Left ventricle myocardium superior (tissue), 1 donor: ENCODE data around the gene RPRD2. TPM values are rescaled to one million over a fixed set of nuclear protein-coding genes. Genes with fewer than 3 reads are reported as not detected.
"Not testable (repeated sequence)": the region's sequence is repeated elsewhere in the genome, so short reads cannot be mapped to it uniquely, and the experiment has no call there.

Experiments
- ATAC-seq: fragments of 200-7000 bp; cut with Tn5 transposase; one replicate; pipeline ENCODE4 v1.9.1; 2020; ENCODE audit warnings: mild to moderate bottlenecking, moderate library complexity
- DNase-seq: peaks from one replicate; pipeline ENCODE4 v3.0.0-alpha.2; 2020
- intact Hi-C: fragments of 100-400 bp; cut with micrococcal nuclease; formaldehyde crosslinking; loops from one replicate; pipeline ENCODE4 v1.11.0; 2022
- total RNA-seq: library from RNA; stranded (reverse); fragmentation: NEBNext Ultra II Directional; extraction: Animal tissue kit (Norgen Biotek cat#: 25700); gene quantifications from one replicate; pipeline ENCODE4 v1.2.1, GENCODE V29; 2021
- donor health status: DM: no; HTN: yes; CAD: no; lungs with severe emphysema.

The RPRD2 gene
- total RNA-seq, 1 donor from 2014 or later = 24.4 TPM

GRCh38 chr1:150385537-150386445 is 21.8 kb downstream of the RPRD2 start:
- DNase-seq = no peak
- no peak for ATAC-seq
- intact Hi-C loops = no loop called here

DNA sequence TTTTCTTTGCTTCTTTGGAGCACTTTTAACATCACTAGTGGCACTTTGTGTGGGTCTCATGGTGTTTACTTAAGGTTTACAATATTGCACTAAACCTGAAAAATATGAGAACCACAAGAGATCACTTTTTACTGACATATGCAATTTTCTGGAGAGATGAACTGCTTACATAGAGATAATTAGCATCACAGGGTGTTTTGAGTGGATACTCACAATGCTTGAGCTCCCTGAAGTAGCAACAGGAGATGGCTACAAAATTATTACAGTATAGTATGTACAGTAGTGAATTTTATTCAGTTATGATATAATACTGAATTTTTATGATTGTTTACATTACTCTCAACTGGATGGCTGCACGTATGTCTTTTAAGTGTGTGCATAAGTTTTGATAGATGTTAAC is 22.6 kb downstream of the RPRD2 start:
- intact Hi-C loops = no loop called here

DNA sequence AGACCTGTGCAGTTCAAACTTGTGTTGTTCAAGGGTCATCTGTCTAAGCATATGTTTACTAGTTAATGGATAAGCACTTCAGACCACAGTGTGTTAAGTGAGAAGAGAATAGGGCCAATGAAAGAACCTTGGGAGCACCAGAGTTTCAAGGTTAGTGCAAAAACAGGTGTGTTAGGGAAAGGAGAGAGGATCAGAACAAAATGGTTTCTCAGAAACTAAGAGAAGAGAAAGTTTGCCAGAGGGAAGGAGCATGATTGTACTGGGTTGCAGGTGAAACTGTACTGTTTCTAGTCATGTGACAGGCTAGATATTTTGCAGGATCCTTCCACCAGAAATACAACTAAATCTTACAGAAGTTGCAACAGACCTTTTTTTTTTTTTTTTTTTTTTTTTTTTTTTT is 23.3 kb downstream of the RPRD2 start:
- intact Hi-C loops = no loop called here
- DNase-seq = no peak
- ATAC-seq = no peak

More for the DNA sequence above, 22.6 kb downstream of the RPRD2 start:
- DNase-seq = no peak
- no peak for ATAC-seq

GRCh38 chr1:150388241-150388640 is 24.3 kb downstream of the RPRD2 start:
- DNase-seq (no peak), ATAC-seq (no peak)
- intact Hi-C loops = no loop called here

GRCh38 chr1:150389650-150390049 is 25.7 kb downstream of the RPRD2 start:
- intact Hi-C loops = no loop called here

DNA sequence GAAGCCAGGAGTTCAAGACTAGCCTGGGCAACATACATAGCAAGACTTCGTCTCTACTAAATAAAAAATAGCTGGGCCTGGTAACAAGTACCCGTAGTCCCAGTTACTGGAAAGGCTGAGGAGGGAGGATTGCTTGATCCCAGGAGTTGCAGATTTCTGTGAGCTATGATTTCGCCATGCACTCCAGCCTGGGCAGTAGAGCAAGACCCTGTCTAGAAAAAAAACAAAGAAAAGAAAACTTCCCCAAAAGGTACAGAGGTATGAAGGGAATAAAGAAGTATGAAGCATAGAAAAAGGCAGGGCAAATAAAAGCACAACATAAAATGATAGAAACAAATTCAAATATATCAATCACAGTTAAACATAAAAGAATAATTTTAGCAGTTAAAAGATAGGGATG is 28.7 kb downstream of the RPRD2 start:
- ATAC-seq = no peak
- no peak for DNase-seq
- intact Hi-C loops = no loop called here

More at GRCh38 chr1:150389650-150390049, 25.7 kb downstream of the RPRD2 start:
- no peak for ATAC-seq
- no peak for DNase-seq

GRCh38 chr1:150395115-150395514 is 31.2 kb downstream of the RPRD2 start:
- DNase-seq, intact Hi-C loops, ATAC-seq: not testable (repeated sequence)

DNA sequence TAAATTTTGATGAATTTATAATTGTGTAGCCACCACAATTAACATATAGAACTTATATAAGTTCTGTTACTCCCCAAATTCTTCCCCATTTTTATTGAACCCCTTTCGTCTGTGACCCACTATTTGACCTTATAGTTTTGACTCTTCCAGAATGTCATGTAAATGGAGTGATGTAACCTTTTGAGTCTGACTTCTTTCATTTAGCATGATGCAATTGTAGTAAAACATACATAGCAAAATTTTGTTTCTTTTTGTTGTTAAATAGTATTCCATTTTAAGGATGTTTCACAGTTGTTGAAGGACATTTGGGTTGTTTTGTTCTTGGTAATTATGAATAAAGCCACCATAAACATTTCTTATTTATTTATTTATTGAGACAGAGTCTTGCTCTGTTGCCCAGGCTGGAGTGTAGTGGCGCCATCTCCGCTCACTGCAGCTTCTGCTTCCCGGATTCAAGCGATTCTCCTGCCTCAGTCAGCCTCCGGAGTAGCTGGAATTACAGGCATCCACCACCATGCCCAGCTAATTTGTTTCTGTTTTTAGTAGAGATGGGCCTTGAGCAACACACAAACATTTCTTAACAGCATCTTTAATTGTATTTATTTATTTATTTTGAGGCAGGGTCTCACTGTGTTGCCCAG is 33.6 kb downstream of the RPRD2 start:
- DNase-seq (no peak), ATAC-seq (no peak)
- intact Hi-C loops = no loop called here

GRCh38 chr1:150404465-150404864 is 40.5 kb downstream of the RPRD2 start:
- ATAC-seq = no peak
- intact Hi-C loops = no loop called here
- no peak for DNase-seq

- ATAC-seq (no peak), DNase-seq (no peak)
- intact Hi-C loops = no loop called here
Measured at GRCh38 chr1:150405660-150406059, 41.7 kb downstream of the RPRD2 start.

DNA sequence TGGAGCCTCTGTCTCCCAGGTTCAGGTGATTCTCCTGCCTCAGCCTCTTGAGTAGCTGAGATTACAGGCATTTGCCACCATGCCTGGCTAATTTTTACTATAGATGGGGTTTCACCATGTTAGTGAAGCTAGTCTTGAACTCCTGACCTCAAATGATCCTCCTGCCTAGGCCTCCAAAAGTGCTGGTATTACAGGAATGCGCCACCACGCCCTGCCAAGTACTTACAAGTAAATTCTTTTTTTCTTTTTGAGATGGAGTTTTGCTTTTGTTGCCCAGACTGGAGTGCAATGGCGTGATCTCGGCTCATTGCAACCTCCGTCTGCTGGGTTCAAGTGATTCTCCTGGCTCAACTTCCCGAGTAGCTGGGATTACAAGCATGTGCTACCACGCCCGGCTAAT is 42.5 kb downstream of the RPRD2 start:
- no peak for DNase-seq
- intact Hi-C loops = no loop called here
- no peak for ATAC-seq

GRCh38 chr1:150407330-150407729 is 43.4 kb downstream of the RPRD2 start:
- intact Hi-C loops = no loop called here
- DNase-seq (no peak), ATAC-seq (no peak)

DNA sequence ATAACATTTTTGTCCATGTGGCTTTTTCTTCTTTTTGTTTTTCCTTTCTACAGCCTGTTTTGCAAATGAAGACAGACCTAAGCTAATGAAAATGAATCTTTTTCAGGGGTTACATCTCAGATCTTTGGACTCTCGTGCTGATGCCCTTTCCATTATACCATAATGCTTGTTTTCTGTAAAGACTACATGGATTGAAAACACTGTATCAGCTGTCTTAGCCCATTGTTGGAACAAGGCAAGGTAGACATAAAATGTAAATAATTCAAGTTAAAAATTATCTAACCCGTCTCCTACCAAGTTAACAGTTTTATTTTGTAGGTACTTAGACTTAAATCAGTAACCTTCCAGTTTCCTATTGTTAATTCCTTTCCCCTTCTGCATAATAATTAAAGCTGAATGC is 44.9 kb downstream of the RPRD2 start:
- intact Hi-C loops = no loop called here
- ATAC-seq = no peak
- no peak for DNase-seq

DNA sequence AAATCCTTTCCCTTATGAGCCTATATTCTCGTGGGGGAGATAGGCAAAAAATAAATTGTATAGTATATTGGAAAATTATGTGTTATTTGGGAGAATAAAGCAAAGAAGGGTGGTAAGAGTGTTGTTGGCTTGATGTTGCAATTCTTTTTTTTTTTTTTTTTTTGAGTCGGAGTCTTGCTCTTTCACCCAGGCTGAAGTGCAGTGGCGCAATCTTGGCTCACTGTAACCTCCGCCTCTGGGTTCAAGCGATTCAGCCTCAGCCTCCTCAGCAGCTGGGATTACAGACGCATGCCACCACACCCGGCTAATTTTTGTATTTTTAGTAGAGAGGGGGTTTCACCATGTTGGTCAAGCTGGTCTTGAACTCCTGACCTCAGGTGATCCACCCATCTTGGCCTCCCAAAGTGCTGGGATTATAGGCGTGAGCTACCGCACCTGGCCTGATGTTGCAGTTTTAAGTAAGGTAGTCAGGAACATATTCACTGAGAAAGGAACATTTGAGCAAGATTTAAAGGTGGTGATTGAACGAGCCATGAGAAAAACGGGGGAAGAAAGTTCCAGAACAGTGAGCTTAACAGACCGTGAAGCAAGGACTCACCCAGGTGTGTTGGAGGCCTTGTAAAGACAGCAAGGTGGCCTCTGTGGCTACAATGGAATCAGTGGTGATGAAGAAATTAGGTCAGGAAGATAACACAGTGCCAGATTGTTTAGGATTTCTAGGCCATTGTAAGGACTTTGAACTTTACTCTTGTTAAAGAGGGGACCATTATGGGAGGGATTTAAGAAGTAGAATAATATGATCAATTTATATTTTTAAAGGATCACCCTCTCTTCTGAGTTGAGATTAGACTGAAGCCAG is 45.8 kb downstream of the RPRD2 start:
- intact Hi-C loops = no loop called here
- no peak for ATAC-seq
- no peak for DNase-seq

DNA sequence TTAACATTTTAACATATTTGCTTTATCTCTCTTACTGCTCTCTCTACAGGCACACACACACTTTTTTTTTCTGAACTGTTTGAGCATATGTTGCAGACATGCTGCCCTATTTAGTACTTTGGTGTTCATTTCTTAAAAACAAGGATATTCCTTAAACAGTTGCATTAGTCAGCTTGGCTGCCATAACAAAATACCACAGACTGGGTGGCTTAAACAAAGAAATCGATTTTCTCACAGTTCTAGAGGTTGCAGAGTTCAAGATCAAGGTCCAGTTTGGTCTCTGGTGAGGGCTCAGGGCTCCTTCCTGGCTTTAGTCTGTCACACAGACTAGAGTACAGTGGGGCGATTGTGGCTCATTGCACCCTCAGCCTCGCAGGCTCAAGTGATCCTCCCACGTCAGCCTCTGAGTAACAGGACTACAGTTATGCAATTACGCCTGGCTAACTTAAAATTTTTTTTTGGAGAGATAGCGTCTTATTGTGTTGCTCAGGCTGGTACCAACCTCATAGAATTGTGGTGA is 46.7 kb downstream of the RPRD2 start:
- ATAC-seq (peak; percentile 22), DNase-seq (no peak)
- intact Hi-C loops = no loop called here

DNA sequence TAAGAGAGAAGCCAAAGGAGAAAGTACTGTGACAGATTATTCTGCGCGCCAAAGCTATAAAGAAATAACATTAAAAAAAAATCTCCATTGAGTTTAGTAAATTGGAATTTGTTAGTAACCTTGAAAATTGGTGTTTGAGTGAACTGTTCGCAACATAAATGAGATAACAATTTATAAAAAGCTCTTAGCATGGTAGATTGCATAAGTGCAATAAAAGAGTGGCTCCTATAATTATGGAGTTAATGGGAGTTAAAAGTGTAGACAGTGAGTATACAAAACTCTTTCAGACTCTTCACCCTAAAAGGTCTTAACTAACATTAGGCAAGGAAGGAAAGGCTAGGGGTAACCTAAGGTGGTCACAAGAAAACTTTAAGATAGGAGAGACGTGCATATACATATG is 50.6 kb downstream of the RPRD2 start:
- DNase-seq = no peak
- ATAC-seq = no peak
- intact Hi-C loops = no loop called here

- intact Hi-C loops = no loop called here
- DNase-seq = no peak
- no peak for ATAC-seq
Measured at GRCh38 chr1:150415800-150416199, 51.9 kb downstream of the RPRD2 start.

- intact Hi-C loops = loop anchor here (10.0 kb wide), 1 partner anchor 56 kb away; the partner anchor contains the start of gene RPRD2
- ATAC-seq (no peak), DNase-seq (no peak)
Measured at GRCh38 chr1:150420560-150421265, 56.8 kb downstream of the RPRD2 start.

DNA sequence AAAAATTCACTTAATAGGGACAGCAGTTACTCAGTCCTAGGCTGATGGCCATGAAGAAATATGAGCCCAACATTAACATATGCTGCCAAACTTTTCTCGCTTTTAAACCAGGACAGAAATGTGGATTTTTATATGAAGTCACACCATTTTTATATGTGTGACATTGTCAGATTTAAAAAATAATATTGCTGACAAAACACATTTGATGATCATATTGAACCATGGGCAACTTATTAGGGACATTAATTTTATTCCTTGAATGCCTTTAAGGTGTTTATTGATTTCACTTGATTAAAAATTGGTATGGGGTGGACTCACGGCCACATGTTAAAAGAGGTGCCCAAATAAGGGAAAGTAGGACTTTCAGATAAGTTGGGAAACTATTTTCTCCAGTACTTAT is 58.6 kb downstream of the RPRD2 start:
- intact Hi-C loops = loop anchor here (10.0 kb wide), 1 partner anchor 58 kb away; the partner anchor contains the start of gene RPRD2
- ATAC-seq (no peak), DNase-seq (no peak)
